ENCODE measurements around the gene ZNF135. TPM values are rescaled to one million over a fixed set of nuclear protein-coding genes. Genes with fewer than 3 reads are reported as not detected.

The ZNF135 gene
- total and polyA plus RNA-seq, 2 of the 4 experiments (the other 2 are of a cell fraction): 2.4 to 2.7 TPM

- no peak overlapping the region for H3K4me2 ChIP-seq (ENCODE audit: low read depth, low read length)
- no peaks in the 10 kb centered on the region for H3K36me3 ChIP-seq (ENCODE audit: control insufficient read depth, insufficient read depth, low read length)
- H3K56ac ChIP-seq (ENCODE audit: extremely low read depth, insufficient read depth, low read length): no peak overlapping the region
- no peak overlapping the region for H2BK120ac ChIP-seq (ENCODE audit: low read depth, low read length)
- WGBS, 2 experiments (ENCODE audit: extremely low coverage in 2 of 2, insufficient read length in 1 of 2): no CpG with 5 or more reads among the region's 7 CpGs
- in situ Hi-C loops (cut with MboI; ENCODE audit: low sequenced_read_pairs): no loop called here
- H2BK15ac ChIP-seq (ENCODE audit: low read depth, low read length): no peak overlapping the region
- no peaks in the 10 kb centered on the region for H3K9me1 ChIP-seq (ENCODE audit: insufficient read depth, low read length)
- H3K14ac ChIP-seq (replicated peaks; ENCODE audit: low read depth, low read length): no peak overlapping the region
- H4K5ac ChIP-seq (ENCODE audit: low read depth, low read length): no peak overlapping the region
- H2BK20ac ChIP-seq (ENCODE audit: low read depth, low read length): no peak overlapping the region
- H4K20me1 ChIP-seq (ENCODE audit: insufficient read depth, low read length): no peaks in the 10 kb centered on the region
- H2AK9ac ChIP-seq (replicated peaks; ENCODE audit: low read depth, low read length, poor library complexity): no peak overlapping the region
- no peaks in the 10 kb centered on the region for H3K4me1 ChIP-seq (ENCODE audit: control insufficient read depth, insufficient read depth, low read length)
- no peak overlapping the region for H3K4me3 ChIP-seq (ENCODE audit: insufficient read depth, low read depth, low read length)
- H3K18ac ChIP-seq (ENCODE audit: low read depth, low read length): no peak overlapping the region
- intact Hi-C loops (cut with micrococcal nuclease): no loop called here
- H3K27ac ChIP-seq (ENCODE audit: insufficient read depth, low read length): no peak overlapping the region
- no TSS peak for BruUV-seq (replicated peaks)
- no peak overlapping the region for H3K9ac ChIP-seq (ENCODE audit: low read depth, low read length)
- H4K91ac ChIP-seq (ENCODE audit: insufficient read depth, low read depth, low read length): no peak overlapping the region
- TF ChIP-seq CHD1 (IDR thresholded peaks at IDR 0.05; ENCODE audit: low read depth, low read length) (no peak), CTCF (conservative IDR thresholded peaks at IDR 0.05; ENCODE audit: low read depth, low read length) (no peak), ELK1 (IDR thresholded peaks at IDR 0.05; ENCODE audit: borderline replicate concordance, low read depth, low read length) (no peak), MAFK (IDR thresholded peaks at IDR 0.05; ENCODE audit: low read depth, low read length) (no peak), CEBPB (IDR thresholded peaks at IDR 0.05; ENCODE audit: low read depth, low read length) (no peak), SMC3 (IDR thresholded peaks at IDR 0.05; ENCODE audit: low read depth, low read length) (no peak), MAZ (IDR thresholded peaks at IDR 0.05; ENCODE audit: borderline replicate concordance, low read depth, low read length) (no peak), NFE2L2 (IDR thresholded peaks at IDR 0.05; ENCODE audit: low read depth, low read length) (no peak)
- no peaks in the 10 kb centered on the region for H3K79me1 ChIP-seq (ENCODE audit: low read depth in 1 of 2, low read length in 2 of 2)
- no peak overlapping the region for H3K4ac ChIP-seq (ENCODE audit: low read depth, low read length)
- no peak overlapping the region for H3K23ac ChIP-seq (ENCODE audit: low read depth, low read length)
- no peak overlapping the region for H2AK5ac ChIP-seq (ENCODE audit: low read depth, low read length)
- CTCF ChIA-PET: no interaction called here
- H3K27me3 ChIP-seq (ENCODE audit: control insufficient read depth, insufficient read depth, low read length): no peaks in the 10 kb centered on the region
- DNase-seq (no peak), ATAC-seq (ENCODE audit: low read depth) (no peak)
- no peak overlapping the region for H4K8ac ChIP-seq (ENCODE audit: low read depth in 2 of 2, low read length in 2 of 2)
- peaks cover 63% of the 10 kb centered on the region for H3K9me3 ChIP-seq (ENCODE audit: control insufficient read depth, insufficient read depth, low read length)
- POLR2A ChIA-PET (ENCODE audit: unreplicated experiment): no interaction called here
- dilution Hi-C loops (cut with HindIII; ENCODE audit: low sequenced_read_pairs, unreplicated experiment): no loop called here
- no peak overlapping the region for H2AFZ ChIP-seq (replicated peaks; ENCODE audit: low read length, poor library complexity)
- H2BK5ac ChIP-seq (ENCODE audit: low read depth, low read length, poor library complexity, severe bottlenecking): no peak overlapping the region
Observed at GRCh38 chr19:58107778-58108545, 48.9 kb downstream of the ZNF135 start.
